Breast epithelium (tissue), 4 donors: Measurements from ENCODE around the gene CAMLG. TPM values are rescaled to one million over a fixed set of nuclear protein-coding genes. Genes with fewer than 3 reads are reported as not detected.

Source experiments
- DNase-seq, 2 donors: peaks; one replicate each; pipeline ENCODE4 v3.0.0-alpha.2; 2019; ENCODE audit warnings: low spot score in 2 of 2
- H3K27ac ChIP-seq, 2 donors: fragments of 200-600 bp; sonication (generic) in 1 of 2; one replicate each; pipeline ENCODE4 v1.5.1; 2016 to 2019; ENCODE audit warnings: mild to moderate bottlenecking in 1 of 2
- H3K27me3 ChIP-seq, 2 donors: fragments of 200-600 bp; sonication (generic) in 1 of 2; one replicate each; pipeline versions ENCODE4 v1.5.1 to v1.6.0; 2017 to 2019; ENCODE audit warnings: control low read depth in 1 of 2, mild to moderate bottlenecking in 1 of 2
- H3K36me3 ChIP-seq: fragments of 200-600 bp; one replicate; pipeline ENCODE4 v1.5.1; 2019
- H3K4me1 ChIP-seq, 2 donors: fragments of 200-600 bp; sonication (generic); one replicate each; pipeline ENCODE4 v1.5.1; 2016 to 2019; ENCODE audit warnings: control low read depth in 1 of 2
- H3K4me3 ChIP-seq, 3 donors: fragments of 200-600 bp; sonication (generic); 1 replicate in 2 of 3; 2 replicates in 1 of 3; pipeline ENCODE4 v1.5.1; 2016 to 2019; ENCODE audit warnings: mild to moderate bottlenecking in 3 of 3, moderate library complexity in 2 of 3
- H3K9me3 ChIP-seq, 2 donors: fragments of 200-600 bp; sonication (generic) in 1 of 2; one replicate each; pipeline ENCODE4 v1.5.1; 2016 to 2019; ENCODE audit warnings: control low read depth in 1 of 2
- CTCF ChIP-seq, 3 donors: fragments of 450-650 bp; IDR thresholded peaks; one replicate each; pipeline ENCODE4 v1.5.1; 2016 to 2017; ENCODE audit warnings: antibody characterized with exemption in 3 of 3, mild to moderate bottlenecking in 3 of 3, moderate library complexity in 3 of 3
- POLR2A ChIP-seq: fragments of 450-650 bp; IDR thresholded peaks from one replicate; pipeline ENCODE4 v1.6.1; 2016; ENCODE audit warnings: antibody characterized with exemption, mild to moderate bottlenecking, moderate library complexity
- POLR2AphosphoS5 ChIP-seq, 3 donors: sonication (generic); formaldehyde crosslinking; IDR thresholded peaks; one replicate each; pipeline ENCODE4 v1.6.1; 2017; ENCODE audit warnings: antibody characterized with exemption in 3 of 3
- intact Hi-C: fragments of 100-400 bp; cut with DNase I; formaldehyde crosslinking; loops from one replicate; pipeline ENCODE4 v1.15.1; 2023; ENCODE audit warnings: low total_unique reads
- total RNA-seq, 3 donors: library from RNA; depleted of rRNA; stranded (reverse); fragments of >200 nt; gene quantifications; one replicate each; pipeline ENCODE4 v1.1.0, GENCODE V29; 2016

CAMLG gene
- total RNA-seq, 3 donors from 2014 or later: 41.4 to 57.4 (median 53.4) TPM

GRCh38 chr5:134791580-134791979, 53.2 kb downstream of the CAMLG start:
- DNase-seq: no peak
- Histone ChIP-seq H3K36me3 (peaks cover 5% of the 10 kb centered on the region), H3K9me3 (no peaks in the 10 kb centered on the region), H3K4me3 (no peak overlapping the region), H3K27me3 (no peaks in the 10 kb centered on the region), H3K4me1 (no peaks in the 10 kb centered on the region), H3K27ac (no peak overlapping the region)
- intact Hi-C loops: no loop called here
- TF ChIP-seq POLR2AphosphoS5 (IDR thresholded peaks at IDR 0.05) (no peak), POLR2A (no peak), CTCF (IDR thresholded peaks at IDR 0.05) (no peak)

- Histone ChIP-seq H3K4me3 (no peak overlapping the region), H3K27ac (no peak overlapping the region), H3K4me1 (no peaks in the 10 kb centered on the region), H3K27me3 (no peaks in the 10 kb centered on the region), H3K9me3 (no peaks in the 10 kb centered on the region), H3K36me3 (peaks cover 5% of the 10 kb centered on the region)
- intact Hi-C loops: no loop called here
- TF ChIP-seq CTCF (IDR thresholded peaks at IDR 0.05) (no peak), POLR2A (no peak), POLR2AphosphoS5 (IDR thresholded peaks at IDR 0.05) (no peak)
- no peak for DNase-seq
These were observed 53.9 kb downstream of the CAMLG start for GRCh38 chr5:134792286-134792685.

- Histone ChIP-seq H3K27ac (no peak overlapping the region), H3K4me3 (no peak overlapping the region), H3K9me3 (no peaks in the 10 kb centered on the region), H3K27me3 (no peaks in the 10 kb centered on the region), H3K36me3 (peaks cover 5% of the 10 kb centered on the region), H3K4me1 (no peaks in the 10 kb centered on the region)
- TF ChIP-seq POLR2AphosphoS5 (IDR thresholded peaks at IDR 0.05) (no peak), CTCF (IDR thresholded peaks at IDR 0.05) (no peak), POLR2A (no peak)
- intact Hi-C loops: no loop called here
- DNase-seq: no peak
These were observed 54.8 kb downstream of the CAMLG start for GRCh38 chr5:134793111-134793510.

GRCh38 chr5:134794082-134794481, 55.7 kb downstream of the CAMLG start:
- Histone ChIP-seq H3K27ac (no peak overlapping the region), H3K27me3 (no peaks in the 10 kb centered on the region), H3K4me1 (no peaks in the 10 kb centered on the region), H3K4me3 (no peak overlapping the region), H3K36me3 (peaks cover 5% of the 10 kb centered on the region), H3K9me3 (no peaks in the 10 kb centered on the region)
- intact Hi-C loops: no loop called here
- DNase-seq: no peak
- no peak for TF ChIP-seq POLR2AphosphoS5 (IDR thresholded peaks at IDR 0.05)
- TF ChIP-seq POLR2A: no peak
- no peak for TF ChIP-seq CTCF (IDR thresholded peaks at IDR 0.05)

- Histone ChIP-seq H3K27ac (no peak overlapping the region), H3K36me3 (peaks cover 5% of the 10 kb centered on the region), H3K9me3 (no peaks in the 10 kb centered on the region), H3K4me1 (no peaks in the 10 kb centered on the region), H3K4me3 (no peak overlapping the region), H3K27me3 (no peaks in the 10 kb centered on the region)
- intact Hi-C loops: no loop called here
- TF ChIP-seq POLR2A (no peak), POLR2AphosphoS5 (IDR thresholded peaks at IDR 0.05) (no peak)
- no peak for DNase-seq
These were observed 56.5 kb downstream of the CAMLG start for GRCh38 chr5:134794819-134795218.

- H3K36me3 ChIP-seq: no peaks in the 10 kb centered on the region
These were observed 60.1 kb downstream of the CAMLG start for GRCh38 chr5:134798468-134798867.

More at GRCh38 chr5:134798468-134798867, 60.1 kb downstream of the CAMLG start:
- no peak for DNase-seq
- intact Hi-C loops: no loop called here
- no peaks in the 10 kb centered on the region for H3K27me3 ChIP-seq
- TF ChIP-seq POLR2AphosphoS5 (IDR thresholded peaks at IDR 0.05) (no peak), POLR2A (no peak), CTCF (IDR thresholded peaks at IDR 0.05) (no peak)
- no peak overlapping the region for H3K27ac ChIP-seq
- no peaks in the 10 kb centered on the region for H3K9me3 ChIP-seq
- H3K4me1 ChIP-seq: no peaks in the 10 kb centered on the region
- no peak overlapping the region for H3K4me3 ChIP-seq
